Measurements from ENCODE around the gene EPN2.

Gene EPN2

GRCh38 chr17:19296786-19297778 lies 59.9 kb downstream of the EPN2 start:
- DNase-seq: no peak

GRCh38 chr17:19298569-19299213 lies 61.5 kb downstream of the EPN2 start:
- DNase-seq: no peak

- DNase-seq: no peak
Observed at GRCh38 chr17:19299214-19299747, 62.1 kb downstream of the EPN2 start.

GRCh38 chr17:19299866-19300265 lies 62.7 kb downstream of the EPN2 start:
- no peak for DNase-seq

- no peak for DNase-seq
Observed at GRCh38 chr17:19301274-19301951, 64.2 kb downstream of the EPN2 start.

GRCh38 chr17:19301973-19302372 lies 64.8 kb downstream of the EPN2 start:
- DNase-seq: no peak

GRCh38 chr17:19302791-19303331 lies 65.7 kb downstream of the EPN2 start:
- no peak for DNase-seq

- DNase-seq: no peak
Observed at GRCh38 chr17:19303367-19303776, 66.2 kb downstream of the EPN2 start.

GRCh38 chr17:19304209-19304608 lies 67.0 kb downstream of the EPN2 start:
- DNase-seq: no peak

- DNase-seq: no peak
Observed at GRCh38 chr17:19304751-19305150, 67.6 kb downstream of the EPN2 start.

- DNase-seq: no peak
Observed at GRCh38 chr17:19305256-19305655, 68.1 kb downstream of the EPN2 start.

GRCh38 chr17:19305761-19306159 lies 68.6 kb downstream of the EPN2 start:
- DNase-seq: no peak

- no peak for DNase-seq
Observed at GRCh38 chr17:19306160-19307111, 69.3 kb downstream of the EPN2 start.

- no peak for DNase-seq
Observed at GRCh38 chr17:19307521-19307920, 70.4 kb downstream of the EPN2 start.

- DNase-seq: no peak
Observed at GRCh38 chr17:19308398-19308797, 71.2 kb downstream of the EPN2 start.

GRCh38 chr17:19309701-19310100 lies 72.5 kb downstream of the EPN2 start:
- DNase-seq: no peak

- DNase-seq: no peak
Observed at GRCh38 chr17:19310151-19310550, 73.0 kb downstream of the EPN2 start.

GRCh38 chr17:19311016-19311415 lies 73.8 kb downstream of the EPN2 start:
- DNase-seq: no peak

- no peak for DNase-seq
Observed at GRCh38 chr17:19311421-19312215, 74.5 kb downstream of the EPN2 start.

- no peak for DNase-seq
Observed at GRCh38 chr17:19312406-19312805, 75.2 kb downstream of the EPN2 start.

Measured in GOT3 (cell line).